CD14-positive monocyte (primary cell): ENCODE measurements around the gene PLCB1. TPM values are rescaled to one million over a fixed set of nuclear protein-coding genes. Genes with fewer than 3 reads are reported as not detected.
A peak's percentile ranks its signal among the peaks of the same experiment; 100 is the strongest.

ENCODE experiments used
- DNase-seq, 3 donors: peaks; one replicate each; pipeline ENCODE4 v3.0.0-alpha.2; 2011 to 2022
- H2AFZ ChIP-seq: 2 replicates; pipeline ENCODE4 v1.6.0; 2012; ENCODE audit warnings: mild to moderate bottlenecking, low read depth, low read length, inconsistent platforms; ENCODE audit not compliant: insufficient read depth, poor library complexity, severe bottlenecking
- H3K27ac ChIP-seq, 2 donors: 1 replicate in 1 of 2; 2 replicates in 1 of 2; pipeline ENCODE4 v1.5.1; 2012 to 2013; ENCODE audit warnings: low read length in 2 of 2, control low read depth in 1 of 2, inconsistent platforms in 1 of 2, low read depth in 1 of 2, mild to moderate bottlenecking in 1 of 2
- H3K27me3 ChIP-seq, 2 donors: one replicate each; pipeline versions ENCODE4 v1.6.0 to v1.6.1; 2011 to 2013; ENCODE audit warnings: low read length in 2 of 2; ENCODE audit not compliant: control insufficient read depth in 2 of 2, insufficient read depth in 2 of 2
- H3K36me3 ChIP-seq, 2 donors: replicated peaks in 1 of 2; 1 replicate in 1 of 2; 2 replicates in 1 of 2; pipeline versions ENCODE4 v1.5.1 to v1.6.1; 2012 to 2013; ENCODE audit warnings: low read length in 2 of 2, control low read depth in 1 of 2, inconsistent platforms in 1 of 2, mild to moderate bottlenecking in 1 of 2; ENCODE audit not compliant: insufficient read depth in 2 of 2, control insufficient read depth in 1 of 2
- H3K4me1 ChIP-seq, 2 donors: 1 replicate in 1 of 2; 2 replicates in 1 of 2; pipeline versions ENCODE4 v1.5.1 to v1.6.1; 2012 to 2013; ENCODE audit warnings: low read length in 2 of 2, control low read depth in 1 of 2, inconsistent platforms in 1 of 2, mild to moderate bottlenecking in 1 of 2, moderate library complexity in 1 of 2; ENCODE audit not compliant: insufficient read depth in 2 of 2, control insufficient read depth in 1 of 2
- H3K4me2 ChIP-seq: replicated peaks from 2 replicates; pipeline ENCODE3; 2012; ENCODE audit warnings: low read length, moderate library complexity, mild to moderate bottlenecking; ENCODE audit not compliant: poor library complexity, severe bottlenecking; ENCODE audit errors: extremely low read depth
- H3K4me3 ChIP-seq, 3 experiments: fragments of 200-600 bp in 1 of 3; sonication (generic) in 1 of 3; replicated peaks in 1 of 3; 1 replicate in 2 of 3; 2 replicates in 1 of 3; pipeline ENCODE4 v1.5.1; 2011 to 2013; ENCODE audit warnings: low read length in 3 of 3, mild to moderate bottlenecking in 3 of 3, control low read depth in 2 of 3, low read depth in 2 of 3, inconsistent platforms in 1 of 3, moderate library complexity in 1 of 3
- H3K79me2 ChIP-seq: 2 replicates; pipeline ENCODE4 v1.6.0; 2012; ENCODE audit warnings: mild to moderate bottlenecking, control low read depth, inconsistent platforms, low read length, moderate library complexity; ENCODE audit not compliant: insufficient read depth
- H3K9ac ChIP-seq: 2 replicates; pipeline ENCODE4 v1.6.0; 2017; ENCODE audit warnings: low read length, mild to moderate bottlenecking; ENCODE audit not compliant: insufficient read depth, poor library complexity, severe bottlenecking
- H3K9me3 ChIP-seq, 2 donors: replicated peaks in 1 of 2; 1 replicate in 1 of 2; 2 replicates in 1 of 2; pipeline versions ENCODE4 v1.5.1 to v1.6.1; 2012 to 2013; ENCODE audit warnings: low read length in 2 of 2, control low read depth in 1 of 2; ENCODE audit not compliant: control insufficient read depth in 1 of 2, insufficient read depth in 1 of 2
- H4K20me1 ChIP-seq: 2 replicates; pipeline ENCODE4 v1.6.0; 2012; ENCODE audit warnings: mild to moderate bottlenecking, low read length, control low read depth, moderate library complexity; ENCODE audit not compliant: insufficient read depth
- H3K27ac Mint-ChIP-seq, 7 donors: one replicate each; pipeline ENCODE4 v1.8.0; 2020; ENCODE audit warnings: mild to moderate bottlenecking in 7 of 7, mixed read lengths in 7 of 7, moderate library complexity in 6 of 7, inconsistent platforms in 2 of 7
- H3K27me3 Mint-ChIP-seq, 3 donors: one replicate each; pipeline ENCODE4 v1.8.0; 2021 to 2022; ENCODE audit warnings: low read depth in 3 of 3, mild to moderate bottlenecking in 3 of 3, mixed read lengths in 3 of 3, moderate library complexity in 3 of 3, inconsistent platforms in 1 of 3
- H3K36me3 Mint-ChIP-seq, 2 donors: one replicate each; pipeline ENCODE4 v1.8.0; 2020; ENCODE audit warnings: mixed read lengths in 2 of 2, inconsistent platforms in 1 of 2, mild to moderate bottlenecking in 1 of 2
- H3K4me1 Mint-ChIP-seq: one replicate; pipeline ENCODE4 v1.8.0; 2020; ENCODE audit warnings: mild to moderate bottlenecking, mixed read lengths
- H3K4me3 Mint-ChIP-seq, 2 donors: one replicate each; pipeline ENCODE4 v1.8.0; 2020; ENCODE audit warnings: mild to moderate bottlenecking in 2 of 2, mixed read lengths in 2 of 2, moderate library complexity in 1 of 2
- H3K9me3 Mint-ChIP-seq, 7 donors: one replicate each; pipeline ENCODE4 v1.8.0; 2020 to 2022; ENCODE audit warnings: mixed read lengths in 7 of 7, mild to moderate bottlenecking in 6 of 7, moderate library complexity in 6 of 7, inconsistent platforms in 2 of 7
- WGBS: methylation state at CpG from one replicate; pipeline ENCODE4 v1.1.5; 2013; ENCODE audit warnings: missing lambda C conversion rate; ENCODE audit not compliant: insufficient coverage; 5-methylcytosine and 5-hydroxymethylcytosine counted together
- intact Hi-C, 2 donors: fragments of 100-400 bp; cut with micrococcal nuclease; formaldehyde crosslinking; loops; one replicate each; pipeline versions ENCODE4 v1.15.0 to v1.15.1; 2023
- polyA plus RNA-seq, 3 donors: library from polyadenylated mRNA; depleted of rRNA in 1 of 3; unstranded in 2 of 3; stranded (reverse) in 1 of 3; fragments of 300-500 nt in 2 of 3; fragments of >200 nt in 1 of 3; fragmentation: Illumina TruSeq in 2 of 3; gene quantifications; 1 replicate in 2 of 3; 2 replicates in 1 of 3; pipeline ENCODE4 v1.2.3, GENCODE V29; 2012 to 2021
- TF ChIP-seq, protein P1 (sequence below): fragments of 200-600 bp; IDR thresholded peaks from one replicate; pipeline ENCODE4 v1.8.0; 2022; ENCODE audit warnings: antibody characterized with exemption, mild to moderate bottlenecking

The PLCB1 gene
- polyA plus RNA-seq, 3 donors = 8.6 to 16.4 (median 13.2) TPM

DNA sequence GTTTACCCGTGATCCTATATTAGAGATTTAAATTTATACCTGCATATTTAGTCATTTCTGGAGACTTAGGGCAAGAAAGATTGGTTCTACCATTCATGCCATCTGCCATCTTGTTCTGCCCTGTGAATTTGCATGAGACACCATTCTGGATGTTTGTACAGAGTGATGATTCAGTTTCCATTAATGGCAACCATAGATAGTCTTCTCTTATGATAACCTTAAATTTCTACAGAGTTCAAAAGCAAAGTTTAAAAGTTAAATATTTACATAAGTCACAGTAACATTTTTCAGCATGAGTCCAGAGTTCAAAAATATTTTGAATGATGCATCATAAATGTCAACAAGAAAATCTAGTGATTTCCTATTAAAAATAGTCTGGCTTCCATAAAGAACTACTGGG, 23.2 kb downstream of the PLCB1 start:
- peaks cover 67% of the 10 kb centered on the region for H3K4me1 Mint-ChIP-seq
- H3K4me2 ChIP-seq = peak overlapping the region; percentile 17
- WGBS = no CpG with 5 or more reads among the region's 1 CpG

GRCh38 chr20:8155812-8156211, 23.7 kb downstream of the PLCB1 start:
- Mint-ChIP-seq H3K4me1 (peaks cover 65% of the 10 kb centered on the region), H3K27me3 (peaks cover 0 to 3% (median 2%) of the 10 kb centered on the region in 3 donors), H3K36me3 (peaks cover 15 to 16% of the 10 kb centered on the region in 2 donors), H3K27ac (peak overlapping the region in 3 of 7 donors; percentile 15 to 68 (median 22)), H3K9me3 (peaks cover 8 to 13% (median 10%) of the 10 kb centered on the region in 7 donors), H3K4me3 (no peak overlapping the region)
- Histone ChIP-seq H3K9ac (no peak overlapping the region), H3K4me1 (peaks cover 40 to 66% of the 10 kb centered on the region in 2 donors), H3K27me3 (no peaks in the 10 kb centered on the region), H3K36me3 (peaks cover under 1 to 6% of the 10 kb centered on the region in 2 donors), H3K79me2 (peaks cover 48% of the 10 kb centered on the region), H3K4me2 (no peak overlapping the region), H2AFZ (no peak overlapping the region), H3K4me3 (no peak overlapping the region), H3K9me3 (peaks cover 0 to 7% of the 10 kb centered on the region in 2 donors), H4K20me1 (peaks cover 31% of the 10 kb centered on the region), H3K27ac (peak overlapping the region in 1 of 2 donors; percentile 42)
- intact Hi-C loops = no loop called here
- TF ChIP-seq, protein P1, sequence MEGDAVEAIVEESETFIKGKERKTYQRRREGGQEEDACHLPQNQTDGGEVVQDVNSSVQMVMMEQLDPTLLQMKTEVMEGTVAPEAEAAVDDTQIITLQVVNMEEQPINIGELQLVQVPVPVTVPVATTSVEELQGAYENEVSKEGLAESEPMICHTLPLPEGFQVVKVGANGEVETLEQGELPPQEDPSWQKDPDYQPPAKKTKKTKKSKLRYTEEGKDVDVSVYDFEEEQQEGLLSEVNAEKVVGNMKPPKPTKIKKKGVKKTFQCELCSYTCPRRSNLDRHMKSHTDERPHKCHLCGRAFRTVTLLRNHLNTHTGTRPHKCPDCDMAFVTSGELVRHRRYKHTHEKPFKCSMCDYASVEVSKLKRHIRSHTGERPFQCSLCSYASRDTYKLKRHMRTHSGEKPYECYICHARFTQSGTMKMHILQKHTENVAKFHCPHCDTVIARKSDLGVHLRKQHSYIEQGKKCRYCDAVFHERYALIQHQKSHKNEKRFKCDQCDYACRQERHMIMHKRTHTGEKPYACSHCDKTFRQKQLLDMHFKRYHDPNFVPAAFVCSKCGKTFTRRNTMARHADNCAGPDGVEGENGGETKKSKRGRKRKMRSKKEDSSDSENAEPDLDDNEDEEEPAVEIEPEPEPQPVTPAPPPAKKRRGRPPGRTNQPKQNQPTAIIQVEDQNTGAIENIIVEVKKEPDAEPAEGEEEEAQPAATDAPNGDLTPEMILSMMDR = no peak
- no peak for DNase-seq
- WGBS = 86% methylated on average over 1 of the region's 2 CpGs

More for the DNA sequence above, 23.2 kb downstream of the PLCB1 start:
- TF ChIP-seq, protein P1 = no peak
- no peak overlapping the region for H2AFZ ChIP-seq
- H3K4me1 ChIP-seq = peaks cover 40 to 66% of the 10 kb centered on the region in 2 donors
- H4K20me1 ChIP-seq = peaks cover 35% of the 10 kb centered on the region
- Mint-ChIP-seq H3K36me3 (peaks cover 16 to 19% of the 10 kb centered on the region in 2 donors), H3K27ac (peak overlapping the region in 5 of 7 donors; percentile 26 to 86 (median 44)), H3K27me3 (peaks cover 0 to 3% (median 2%) of the 10 kb centered on the region in 3 donors), H3K9me3 (peaks cover 8 to 12% (median 9%) of the 10 kb centered on the region in 7 donors), H3K4me3 (peak overlapping the region in 1 of 2 donors; percentile 73)
- H3K36me3 ChIP-seq = peaks cover 2 to 6% of the 10 kb centered on the region in 2 donors
- peaks cover 0 to 7% of the 10 kb centered on the region in 2 donors for H3K9me3 ChIP-seq
- H3K4me3 ChIP-seq = peak overlapping the region in 1 of 3 experiments; percentile 6
- H3K9ac ChIP-seq = no peak overlapping the region
- intact Hi-C loops = no loop called here
- H3K27me3 ChIP-seq = no peaks in the 10 kb centered on the region
- DNase-seq = no peak
- H3K27ac ChIP-seq = peak overlapping the region in 1 of 2 donors; percentile 44
- H3K79me2 ChIP-seq = peaks cover 52% of the 10 kb centered on the region
